ENCODE data around the gene ZDHHC12.

DNA sequence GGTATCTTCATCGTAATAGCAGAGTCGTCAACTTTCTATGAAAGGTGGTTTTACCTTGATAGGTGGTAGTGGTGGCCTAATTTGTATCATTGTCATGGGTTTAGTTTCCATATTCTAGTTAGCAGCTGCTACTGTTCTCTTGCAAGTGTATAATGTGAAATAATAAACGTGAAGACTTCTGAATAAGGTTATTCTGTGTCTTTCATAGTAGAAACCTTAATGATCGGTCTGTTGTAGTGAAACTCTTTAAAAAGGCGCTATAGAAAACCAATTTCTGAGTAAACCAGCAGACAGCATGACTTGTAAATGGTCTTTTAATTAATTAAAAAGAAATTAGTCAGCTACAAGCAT lies 33.3 kb downstream of the ZDHHC12 start:
- no peak for TF ChIP-seq ESRRG (CRISPR knock-in tag; IDR thresholded peaks at IDR 0.05)
- TF ChIP-seq, protein P1, sequence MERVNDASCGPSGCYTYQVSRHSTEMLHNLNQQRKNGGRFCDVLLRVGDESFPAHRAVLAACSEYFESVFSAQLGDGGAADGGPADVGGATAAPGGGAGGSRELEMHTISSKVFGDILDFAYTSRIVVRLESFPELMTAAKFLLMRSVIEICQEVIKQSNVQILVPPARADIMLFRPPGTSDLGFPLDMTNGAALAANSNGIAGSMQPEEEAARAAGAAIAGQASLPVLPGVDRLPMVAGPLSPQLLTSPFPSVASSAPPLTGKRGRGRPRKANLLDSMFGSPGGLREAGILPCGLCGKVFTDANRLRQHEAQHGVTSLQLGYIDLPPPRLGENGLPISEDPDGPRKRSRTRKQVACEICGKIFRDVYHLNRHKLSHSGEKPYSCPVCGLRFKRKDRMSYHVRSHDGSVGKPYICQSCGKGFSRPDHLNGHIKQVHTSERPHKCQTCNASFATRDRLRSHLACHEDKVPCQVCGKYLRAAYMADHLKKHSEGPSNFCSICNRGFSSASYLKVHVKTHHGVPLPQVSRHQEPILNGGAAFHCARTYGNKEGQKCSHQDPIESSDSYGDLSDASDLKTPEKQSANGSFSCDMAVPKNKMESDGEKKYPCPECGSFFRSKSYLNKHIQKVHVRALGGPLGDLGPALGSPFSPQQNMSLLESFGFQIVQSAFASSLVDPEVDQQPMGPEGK (CRISPR knock-in tag; IDR thresholded peaks at IDR 0.05; ENCODE audit: borderline replicate concordance) = no peak

All from SK-N-SH treated with all-trans-retinoic acid at 6 μM for 48 hours (cell line).